KG1 (cell line): ENCODE data around the gene PLEKHN1.
"Not testable (repeated sequence)": the region's sequence is repeated elsewhere in the genome, so short reads cannot be mapped to it uniquely, and the experiment has no call there.

Experiments
- DNase-seq: peaks from one replicate; lab custom pipeline; 2025; lab: John Stamatoyannopoulos, UW

PLEKHN1 gene

DNA sequence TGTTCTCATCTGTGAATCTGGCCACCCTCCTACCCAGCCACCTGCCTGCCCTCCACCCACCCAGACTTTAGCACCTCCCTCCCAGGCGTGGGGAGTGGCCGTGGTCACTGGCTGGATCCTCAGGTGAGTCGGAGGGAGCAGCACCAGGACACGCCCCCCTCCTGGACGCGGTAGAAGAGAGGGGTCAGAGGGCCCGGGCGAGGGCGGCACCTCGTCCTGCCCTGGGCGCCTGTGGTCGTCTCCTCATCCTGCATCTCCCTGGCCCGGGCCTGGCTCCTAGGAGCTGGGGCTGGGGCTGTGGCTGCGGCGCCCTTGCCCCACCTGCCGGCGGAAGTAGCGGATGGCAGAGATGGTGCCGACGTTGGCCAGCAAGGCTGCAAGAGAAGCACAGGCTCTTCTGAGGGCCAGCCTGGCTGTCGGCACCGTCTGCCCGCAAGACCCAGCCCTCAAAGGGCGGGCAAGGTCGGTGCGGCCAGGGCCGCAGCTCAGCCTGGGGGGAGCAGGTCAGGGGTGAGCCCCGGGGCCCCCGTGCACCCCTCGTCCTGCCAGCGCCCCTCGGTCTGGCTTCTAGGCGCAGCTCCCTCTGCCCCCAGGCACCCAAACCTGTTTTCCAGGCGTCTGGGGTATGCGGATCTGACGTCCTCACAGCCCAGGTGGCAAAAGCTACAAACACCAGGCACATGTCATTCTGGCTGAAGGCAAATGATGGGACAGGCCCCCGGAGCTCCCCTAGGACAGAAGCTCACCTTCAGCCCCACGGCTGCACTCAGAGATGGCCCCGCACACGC, 9.8 kb downstream of the PLEKHN1 start:
- DNase-seq = no peak

- DNase-seq = not testable (repeated sequence)
Observed at GRCh38 chr1:976791-977190, 10.5 kb downstream of the PLEKHN1 start.

GRCh38 chr1:978069-978834, 12.0 kb downstream of the PLEKHN1 start:
- no peak for DNase-seq

GRCh38 chr1:978835-979743, 12.8 kb downstream of the PLEKHN1 start:
- DNase-seq = no peak

- no peak for DNase-seq
Observed at GRCh38 chr1:979744-980072, 13.4 kb downstream of the PLEKHN1 start.

DNA sequence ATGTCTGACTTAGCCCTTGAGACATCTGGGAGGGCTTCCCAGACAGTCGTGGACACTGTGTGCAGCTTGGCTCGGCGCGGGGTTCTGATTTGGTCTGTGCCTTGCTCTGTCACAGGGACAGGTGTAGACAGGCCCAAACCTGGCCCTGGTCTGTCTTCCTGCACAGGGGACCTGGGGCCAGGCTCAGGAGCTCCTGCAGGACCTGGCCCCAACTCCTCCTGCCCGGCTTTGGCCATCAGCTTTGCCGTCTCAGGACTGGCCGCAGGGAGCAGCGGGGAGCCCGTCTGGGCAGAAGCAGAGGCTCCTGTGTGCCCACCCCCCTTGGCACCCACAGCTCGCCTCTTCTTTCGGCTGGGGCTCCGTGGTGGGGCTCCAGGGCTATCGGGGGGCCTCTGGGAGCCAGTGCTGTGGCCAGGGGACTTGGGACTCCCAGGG, 13.9 kb downstream of the PLEKHN1 start:
- DNase-seq = no peak

DNA sequence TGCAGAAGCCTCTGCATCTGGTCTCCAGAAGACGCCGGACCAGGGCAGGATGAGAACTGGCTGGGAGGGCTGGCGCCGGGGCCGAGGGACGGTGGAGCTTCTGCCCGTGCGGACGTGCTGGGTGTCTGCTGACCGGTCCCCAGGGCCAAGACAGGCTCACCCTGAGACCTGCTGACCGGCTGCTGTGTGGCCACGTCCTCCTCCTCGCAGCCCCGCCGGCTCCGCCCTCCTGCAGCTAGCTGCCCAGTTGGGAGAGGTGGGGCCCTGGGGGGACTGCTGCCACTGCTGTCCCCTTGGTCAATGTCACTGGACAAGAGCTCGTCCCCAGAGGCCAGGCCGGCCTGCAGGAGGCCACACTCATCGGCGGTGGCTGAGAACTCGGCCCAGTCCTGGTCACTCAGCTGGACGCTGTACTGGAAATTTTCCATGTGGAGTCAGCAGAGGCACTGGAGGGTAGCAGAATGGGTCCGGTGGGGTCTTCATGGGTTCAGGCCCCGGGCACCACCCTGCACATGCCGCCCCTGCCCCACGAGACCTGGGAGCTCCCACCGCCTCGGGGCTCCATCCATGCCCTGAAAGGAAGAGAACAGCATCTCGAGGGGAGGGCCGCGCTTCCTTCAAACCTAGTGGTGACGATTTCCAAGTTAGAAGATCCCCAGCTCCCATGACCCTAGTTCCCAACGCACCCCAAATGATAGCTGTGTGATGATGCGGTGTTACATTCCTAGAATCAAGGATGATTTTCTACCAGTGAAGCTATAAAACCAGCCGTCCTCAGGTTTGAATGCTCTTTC, 14.5 kb downstream of the PLEKHN1 start:
- DNase-seq = no peak

- DNase-seq = no peak
Observed at GRCh38 chr1:981491-981954, 15.2 kb downstream of the PLEKHN1 start.

DNA sequence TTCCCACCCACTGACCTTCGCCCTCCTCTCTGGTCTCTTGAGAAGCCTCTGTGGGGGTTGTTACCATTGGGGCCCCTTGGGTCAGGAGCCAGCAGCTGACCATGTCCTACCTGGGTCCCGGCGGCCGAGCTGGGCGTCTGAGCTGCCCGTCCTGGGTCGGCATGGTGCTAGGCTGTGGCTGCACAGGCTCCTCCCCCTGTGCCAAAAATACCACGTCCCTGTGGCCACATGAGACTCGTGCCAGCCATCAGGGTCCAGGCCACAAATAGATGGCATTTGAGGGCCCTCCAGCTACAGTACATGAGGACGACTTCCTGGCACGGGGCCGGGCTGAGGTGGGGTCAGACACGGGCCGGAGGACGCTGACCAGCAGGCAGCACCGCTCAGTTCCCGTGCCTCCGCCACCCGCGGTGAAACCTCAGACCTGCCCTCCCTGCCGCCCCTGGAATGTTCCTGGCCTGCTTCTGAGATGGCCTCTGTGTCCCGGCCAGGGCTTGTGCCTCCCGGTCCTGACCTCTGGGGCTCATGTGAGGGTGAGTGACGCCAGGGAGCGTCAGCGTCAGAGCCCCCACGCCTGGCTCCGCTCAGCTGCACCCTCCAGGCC, 15.8 kb downstream of the PLEKHN1 start, which contains the start of gene PERM1:
Gene PERM1, minus strand, starts transcription at position 139 of the 604 bp plus-strand sequence. CDS start 1,064 bp downstream, outside the sequence.
- no peak for DNase-seq

GRCh38 chr1:982765-983436, 16.6 kb downstream of the PLEKHN1 start:
- no peak for DNase-seq

- DNase-seq = no peak
Observed at GRCh38 chr1:983798-984475, 17.7 kb downstream of the PLEKHN1 start.

DNA sequence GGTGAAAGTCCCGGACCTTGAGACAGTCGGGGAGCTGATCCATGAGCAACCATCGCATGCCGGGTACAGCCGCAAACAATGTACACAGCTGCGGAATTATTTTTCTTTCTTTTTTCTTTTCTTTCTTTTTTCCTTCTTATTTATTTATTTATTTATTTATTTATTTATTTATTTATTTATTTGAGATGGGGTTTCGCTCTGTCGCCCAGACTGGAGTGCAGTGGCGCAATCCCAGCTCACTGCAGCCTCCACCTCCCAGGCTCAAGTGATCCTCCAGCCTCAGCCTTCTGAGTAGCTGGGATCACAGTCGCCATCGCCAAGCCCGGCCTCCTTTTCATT, 18.2 kb downstream of the PLEKHN1 start:
- DNase-seq = no peak

DNA sequence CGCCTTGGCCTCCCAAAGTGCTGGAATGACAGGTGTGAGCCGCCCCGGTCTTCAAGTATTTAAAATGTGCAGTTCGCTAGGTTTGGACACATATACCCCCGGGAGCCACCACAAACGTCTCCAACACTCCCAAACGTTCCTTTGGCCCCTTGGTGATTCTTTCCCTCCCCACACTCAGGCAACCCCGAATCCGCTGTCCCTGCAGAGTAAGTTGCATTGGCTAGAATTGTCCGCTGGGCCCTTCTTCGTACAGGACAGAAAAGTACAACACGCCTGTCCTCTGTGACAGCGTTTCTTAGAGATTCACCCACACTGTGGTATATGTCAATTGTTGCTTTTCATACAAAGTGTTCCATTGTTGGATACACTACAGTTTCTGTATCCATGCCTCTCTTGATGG, 18.8 kb downstream of the PLEKHN1 start:
- no peak for DNase-seq

GRCh38 chr1:988061-988460, 21.8 kb downstream of the PLEKHN1 start:
- DNase-seq = not testable (repeated sequence)

DNA sequence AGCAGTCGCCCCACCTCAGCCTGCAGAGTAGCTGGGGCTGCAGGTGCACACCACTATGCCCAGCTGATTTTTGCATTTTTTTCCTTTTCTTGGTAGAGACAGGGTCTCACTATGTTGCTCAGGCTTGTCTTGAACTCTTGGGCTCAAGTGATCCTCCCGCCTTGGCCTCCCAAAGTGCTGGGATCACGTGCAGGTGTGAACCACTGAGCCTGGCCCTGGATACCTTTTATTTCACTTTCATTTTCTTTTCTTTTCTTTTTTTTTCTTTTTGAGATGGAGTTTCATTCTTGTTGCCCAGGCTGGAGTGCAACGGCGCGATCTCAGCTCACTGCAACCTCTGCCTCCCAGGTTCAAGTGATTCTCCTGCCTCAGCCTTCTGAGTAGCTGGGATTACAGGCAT, 25.0 kb downstream of the PLEKHN1 start:
- not testable (repeated sequence) for DNase-seq

DNA sequence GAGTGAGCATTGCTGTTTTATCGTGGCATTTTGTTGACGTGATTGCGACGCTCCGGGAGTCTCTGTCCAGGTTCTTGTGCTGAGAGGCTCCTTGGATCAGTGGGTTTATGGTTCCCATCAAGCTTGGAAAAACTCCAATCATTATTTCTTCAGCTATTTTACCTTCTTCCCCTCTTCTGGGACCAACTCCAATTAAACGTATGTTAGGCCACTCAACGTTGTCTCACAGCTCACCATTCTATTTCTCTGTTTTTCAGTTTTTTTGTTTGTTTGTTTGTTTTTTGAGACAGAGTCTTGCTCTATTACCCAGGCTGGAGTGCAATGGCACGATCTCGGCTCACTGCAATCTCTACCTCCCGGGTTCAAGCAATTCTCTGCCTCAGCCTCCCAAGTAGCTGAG, 25.6 kb downstream of the PLEKHN1 start:
- DNase-seq = no peak

DNA sequence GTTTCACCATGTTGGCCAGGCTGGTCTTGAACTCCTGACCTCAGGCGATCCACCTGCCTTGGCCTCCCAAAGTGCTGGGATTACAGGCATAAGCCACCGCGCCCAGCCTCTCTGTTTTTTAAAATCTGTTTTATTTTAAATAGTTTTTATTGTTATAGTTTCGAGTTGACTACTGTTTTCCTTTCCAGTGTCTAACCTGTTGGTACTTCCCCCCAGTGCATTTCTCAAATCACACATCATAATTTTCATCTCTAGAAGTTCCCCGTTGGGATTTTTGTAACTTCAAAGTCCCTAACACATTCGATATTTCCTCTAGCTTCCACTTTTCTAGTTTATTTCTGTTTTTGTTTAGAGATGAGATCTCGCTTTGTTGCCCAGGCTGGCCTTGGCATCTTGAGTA, 26.1 kb downstream of the PLEKHN1 start:
- no peak for DNase-seq

DNA sequence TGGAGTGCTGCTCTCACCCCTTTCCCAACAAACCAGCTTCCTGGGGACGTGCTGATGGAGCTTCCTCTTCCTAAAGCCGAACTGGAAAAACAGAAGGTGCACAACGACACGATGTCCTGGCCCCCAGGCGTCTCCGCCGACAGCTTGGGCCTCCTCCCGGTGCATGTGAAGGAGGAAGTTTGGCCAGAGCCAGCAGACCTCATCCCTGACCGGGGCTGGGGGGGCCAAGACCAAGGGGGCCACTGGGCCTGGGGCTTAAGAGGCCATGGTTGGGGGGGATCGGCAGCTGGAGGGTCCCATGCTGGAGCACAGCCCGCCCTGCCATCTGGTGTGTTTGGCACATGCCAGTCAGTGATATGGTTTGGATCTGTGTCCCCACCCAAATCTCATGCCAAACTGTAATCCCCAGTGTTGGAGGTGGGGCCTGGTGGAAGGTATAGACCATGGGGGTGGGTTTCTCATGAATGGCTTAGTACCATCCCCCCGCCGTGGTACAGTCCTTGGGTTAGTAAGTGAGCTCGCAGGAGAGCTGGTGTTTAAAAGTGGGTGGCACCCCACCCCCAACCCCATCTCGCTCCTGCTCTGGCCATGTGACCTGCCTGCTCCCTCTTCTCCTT, 27.2 kb downstream of the PLEKHN1 start:
- no peak for DNase-seq

DNA sequence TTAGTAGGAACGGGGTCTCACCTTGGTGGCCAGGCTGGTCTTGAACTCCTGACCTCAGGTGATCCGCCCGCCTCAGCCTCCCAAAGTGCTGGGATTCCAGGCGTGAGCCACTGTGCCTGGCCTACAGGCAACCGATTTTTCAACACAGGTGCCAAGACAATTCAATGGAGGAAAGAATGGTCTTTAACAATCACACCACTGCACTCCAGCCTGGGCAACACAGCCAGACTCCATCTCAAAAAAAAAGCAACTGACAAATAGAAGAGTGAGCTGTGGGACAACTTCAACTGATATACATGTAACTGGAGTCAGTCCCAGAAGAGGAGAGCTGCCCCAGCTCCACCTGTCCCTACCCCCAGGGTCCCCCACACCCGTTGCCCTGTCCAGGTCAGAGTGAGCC, 28.3 kb downstream of the PLEKHN1 start:
- not testable (repeated sequence) for DNase-seq
